Measurements from ENCODE around the gene LAD1.

Gene LAD1

GRCh38 chr1:201334325-201335173 is 64.6 kb downstream of the LAD1 start:
- no peaks in the 10 kb centered on the region for H3K27me3 ChIP-seq (ENCODE audit: control insufficient read depth in 1 of 2, insufficient read depth in 2 of 2, low read length in 2 of 2)
- H3K4me3 ChIP-seq (ENCODE audit: low read length in 2 of 2), result no peak overlapping the region
- no peaks in the 10 kb centered on the region for H3K9me3 ChIP-seq (ENCODE audit: control insufficient read depth in 2 of 2, low read length in 2 of 2)
- no peaks in the 10 kb centered on the region for H3K36me3 ChIP-seq (ENCODE audit: control insufficient read depth in 2 of 2, insufficient read depth in 2 of 2, low read length in 2 of 2)
- H3K9ac ChIP-seq (ENCODE audit: low read length in 2 of 2), result no peak overlapping the region
- no peak overlapping the region for H3K27ac ChIP-seq (ENCODE audit: low read length)
- H3K4me1 ChIP-seq (ENCODE audit: control insufficient read depth, insufficient read depth, low read length), result peaks cover 3% of the 10 kb centered on the region

GRCh38 chr1:201332616-201333335 is 66.3 kb downstream of the LAD1 start:
- no peak overlapping the region for H3K27ac ChIP-seq (ENCODE audit: low read length)
- H3K9ac ChIP-seq (ENCODE audit: low read length in 2 of 2), result no peak overlapping the region
- no peaks in the 10 kb centered on the region for H3K9me3 ChIP-seq (ENCODE audit: control insufficient read depth in 2 of 2, low read length in 2 of 2)
- no peaks in the 10 kb centered on the region for H3K36me3 ChIP-seq (ENCODE audit: control insufficient read depth in 2 of 2, insufficient read depth in 2 of 2, low read length in 2 of 2)
- H3K27me3 ChIP-seq (ENCODE audit: control insufficient read depth in 1 of 2, insufficient read depth in 2 of 2, low read length in 2 of 2), result no peaks in the 10 kb centered on the region
- H3K4me3 ChIP-seq (ENCODE audit: low read length in 2 of 2), result no peak overlapping the region
- H3K4me1 ChIP-seq (ENCODE audit: control insufficient read depth, insufficient read depth, low read length), result peaks cover 3% of the 10 kb centered on the region

- H3K9ac ChIP-seq (ENCODE audit: low read length in 2 of 2), result no peak overlapping the region
- H3K4me1 ChIP-seq (ENCODE audit: control insufficient read depth, insufficient read depth, low read length), result peaks cover 3% of the 10 kb centered on the region
- H3K27ac ChIP-seq (ENCODE audit: low read length), result no peak overlapping the region
- H3K9me3 ChIP-seq (ENCODE audit: control insufficient read depth in 2 of 2, low read length in 2 of 2), result no peaks in the 10 kb centered on the region
- H3K36me3 ChIP-seq (ENCODE audit: control insufficient read depth in 2 of 2, insufficient read depth in 2 of 2, low read length in 2 of 2), result no peaks in the 10 kb centered on the region
- H3K4me3 ChIP-seq (ENCODE audit: low read length in 2 of 2), result no peak overlapping the region
- H3K27me3 ChIP-seq (ENCODE audit: control insufficient read depth in 1 of 2, insufficient read depth in 2 of 2, low read length in 2 of 2), result no peaks in the 10 kb centered on the region
Measured at GRCh38 chr1:201332021-201332420, 67.1 kb downstream of the LAD1 start.

GRCh38 chr1:201331166-201331565 is 68.0 kb downstream of the LAD1 start:
- no peaks in the 10 kb centered on the region for H3K27me3 ChIP-seq (ENCODE audit: control insufficient read depth in 1 of 2, insufficient read depth in 2 of 2, low read length in 2 of 2)
- H3K9ac ChIP-seq (ENCODE audit: low read length in 2 of 2), result no peak overlapping the region
- no peak overlapping the region for H3K4me3 ChIP-seq (ENCODE audit: low read length in 2 of 2)
- peaks cover 3% of the 10 kb centered on the region for H3K4me1 ChIP-seq (ENCODE audit: control insufficient read depth, insufficient read depth, low read length)
- H3K27ac ChIP-seq (ENCODE audit: low read length), result no peak overlapping the region
- no peaks in the 10 kb centered on the region for H3K9me3 ChIP-seq (ENCODE audit: control insufficient read depth in 2 of 2, low read length in 2 of 2)
- H3K36me3 ChIP-seq (ENCODE audit: control insufficient read depth in 2 of 2, insufficient read depth in 2 of 2, low read length in 2 of 2), result no peaks in the 10 kb centered on the region

Measured in stomach smooth muscle (tissue), 2 donors.